H1 (cell line): ENCODE results near the gene CAT. TPM values are rescaled to one million over a fixed set of nuclear protein-coding genes. Genes with fewer than 3 reads are reported as not detected.

Experiments used
- CHD1 ChIP-seq: IDR thresholded peaks from 2 replicates; pipeline ENCODE4 v1.6.1; 2012; ENCODE audit warnings: low read depth, low read length, improper control_type of control experiment
- GTF2F1 ChIP-seq: IDR thresholded peaks from 2 replicates; pipeline ENCODE4 v1.6.1; 2012; ENCODE audit warnings: low read depth, low read length, improper control_type of control experiment, borderline replicate concordance
- JUN ChIP-seq: IDR thresholded peaks from 2 replicates; pipeline ENCODE4 v1.6.1; 2011; ENCODE audit warnings: low read depth, mild to moderate bottlenecking, improper control_type of control experiment, low read length
- KDM5A ChIP-seq: fragments of 200-600 bp; IDR thresholded peaks from 2 replicates; pipeline ENCODE4 v1.7.1; 2012; ENCODE audit warnings: mild to moderate bottlenecking, low read length, inconsistent platforms, mixed read lengths
- RFX5 ChIP-seq: IDR thresholded peaks from 2 replicates; pipeline ENCODE4 v1.6.1; 2011; ENCODE audit warnings: low read depth, low read length, improper control_type of control experiment, borderline replicate concordance
- RNF2 ChIP-seq: fragments of 200-900, 300-1000 bp; sonication (generic); IDR thresholded peaks from 2 replicates; pipeline ENCODE4 v1.7.1; 2016; ENCODE audit warnings: borderline replicate concordance, low read depth, mild to moderate bottlenecking, antibody characterized with exemption, low read length; ENCODE audit not compliant: poor library complexity, severe bottlenecking; ENCODE audit errors: missing control alignments
- SAP30 ChIP-seq: fragments of 300-600 bp; sonication (generic); IDR thresholded peaks from 2 replicates; pipeline ENCODE4 v1.7.1; 2012; ENCODE audit warnings: low read length, moderate library complexity, mild to moderate bottlenecking, inconsistent platforms; ENCODE audit not compliant: insufficient read depth, insufficient replicate concordance
- SIN3A ChIP-seq, 2 experiments: IDR thresholded peaks in 1 of 2; conservative IDR thresholded peaks in 1 of 2; 2 replicates each; pipeline ENCODE4 v1.6.1; 2011 to 2012; ENCODE audit warnings: low read length in 2 of 2, improper control_type of control experiment in 1 of 2, low read depth in 1 of 2, mild to moderate bottlenecking in 1 of 2
- polyA plus RNA-seq, 7 experiments: library from polyadenylated mRNA; depleted of rRNA in 3 of 7; stranded (reverse) in 5 of 7; unstranded in 2 of 7; fragments of >200 nt in 5 of 7; fragments of 200-250 nt in 2 of 7; gene quantifications; 1 replicate in 5 of 7; 2 replicates in 1 of 7; 4 replicates in 1 of 7; pipeline versions ENCODE4 v1.2.1 to v1.2.3, GENCODE V29; 2011 to 2013; ENCODE audit warnings: missing spikeins in 2 of 7, mixed read lengths in 2 of 7
- total RNA-seq: library from RNA; stranded (reverse); fragmentation: NEBNext Ultra II Directional; extraction: Animal tissue kit (Norgen Biotek cat#: 25700); gene quantifications from 2 replicates; pipeline ENCODE4 v1.2.1, GENCODE V29; 2021

Gene CAT
- total and polyA plus RNA-seq, 2 of the 8 experiments (the other 6 are each of a cell fraction or from before 2014, with no cell fraction given): 9.6 to 15.0 TPM

DNA sequence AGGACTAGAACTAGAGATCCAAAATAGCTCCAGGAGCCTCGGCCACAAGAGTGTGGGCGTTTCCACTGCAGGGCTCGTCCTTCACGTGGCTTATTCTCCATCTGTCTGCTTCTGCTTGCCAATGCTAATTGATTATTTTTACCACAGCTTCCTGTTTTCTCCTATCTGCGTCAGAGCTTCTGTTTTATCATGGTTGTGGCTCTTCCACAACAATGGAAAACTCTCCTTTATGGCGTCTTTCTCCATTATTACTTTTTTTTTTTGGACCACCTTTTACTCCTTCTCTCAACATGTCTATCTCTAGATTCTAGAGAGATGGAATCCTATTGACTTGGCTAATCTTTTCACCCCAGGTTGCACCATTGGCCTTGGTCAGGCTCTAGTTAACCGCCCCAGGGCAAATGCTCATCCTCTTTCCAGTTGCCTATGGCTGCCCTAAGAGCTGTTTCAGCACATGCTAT, 25.9 kb downstream of the CAT start (continued):
- TF ChIP-seq RNF2 (no peak), GTF2F1 (no peak), SIN3A (conservative IDR thresholded peaks at IDR 0.05 in 1 of 2, IDR thresholded peaks at IDR 0.05 in 1 of 2; ENCODE audit: low read depth in 1 of 2, low read length in 2 of 2) (no peak), CHD1 (no peak), JUN (no peak), RFX5 (no peak), SAP30 (no peak), KDM5A (no peak)
